Measurements from ENCODE around the gene TMCC2.

DNA sequence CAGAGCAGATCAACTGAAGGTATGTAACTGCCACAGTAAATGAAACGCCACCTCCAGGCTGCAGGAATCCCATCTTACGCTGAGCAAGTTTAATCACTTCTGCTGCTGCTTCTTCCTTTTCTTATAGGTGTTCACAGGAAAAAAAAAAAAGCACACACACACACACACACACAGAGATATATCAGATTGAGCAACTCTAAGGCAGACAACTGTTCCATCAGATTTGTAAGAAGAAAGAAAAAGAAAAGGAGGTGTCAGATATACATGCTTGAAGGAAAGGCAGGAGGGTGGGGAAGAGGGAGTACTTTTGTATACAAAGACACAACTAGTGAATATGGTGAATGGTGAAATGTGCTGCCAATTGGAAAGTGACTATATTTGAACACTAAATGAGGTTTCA lies 44.8 kb upstream of the TMCC2 start:
- TF ChIP-seq, protein P1, sequence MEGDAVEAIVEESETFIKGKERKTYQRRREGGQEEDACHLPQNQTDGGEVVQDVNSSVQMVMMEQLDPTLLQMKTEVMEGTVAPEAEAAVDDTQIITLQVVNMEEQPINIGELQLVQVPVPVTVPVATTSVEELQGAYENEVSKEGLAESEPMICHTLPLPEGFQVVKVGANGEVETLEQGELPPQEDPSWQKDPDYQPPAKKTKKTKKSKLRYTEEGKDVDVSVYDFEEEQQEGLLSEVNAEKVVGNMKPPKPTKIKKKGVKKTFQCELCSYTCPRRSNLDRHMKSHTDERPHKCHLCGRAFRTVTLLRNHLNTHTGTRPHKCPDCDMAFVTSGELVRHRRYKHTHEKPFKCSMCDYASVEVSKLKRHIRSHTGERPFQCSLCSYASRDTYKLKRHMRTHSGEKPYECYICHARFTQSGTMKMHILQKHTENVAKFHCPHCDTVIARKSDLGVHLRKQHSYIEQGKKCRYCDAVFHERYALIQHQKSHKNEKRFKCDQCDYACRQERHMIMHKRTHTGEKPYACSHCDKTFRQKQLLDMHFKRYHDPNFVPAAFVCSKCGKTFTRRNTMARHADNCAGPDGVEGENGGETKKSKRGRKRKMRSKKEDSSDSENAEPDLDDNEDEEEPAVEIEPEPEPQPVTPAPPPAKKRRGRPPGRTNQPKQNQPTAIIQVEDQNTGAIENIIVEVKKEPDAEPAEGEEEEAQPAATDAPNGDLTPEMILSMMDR (conservative IDR thresholded peaks at IDR 0.05; ENCODE audit: low read depth, low read length): no peak
- no peak for TF ChIP-seq EZH2 (IDR thresholded peaks at IDR 0.05; ENCODE audit: borderline replicate concordance, low read depth, low read length, poor library complexity, severe bottlenecking)

Measured in A673 (cell line).